Brain microvascular endothelial cell (primary cell): Measurements from ENCODE around the gene FZR1.
"Not testable (repeated sequence)": the region's sequence is repeated elsewhere in the genome, so short reads cannot be mapped to it uniquely, and the experiment has no call there.

Source experiments
- DNase-seq: peaks from one replicate; pipeline ENCODE4 v3.0.0-alpha.2; 2020
- H3K27ac ChIP-seq: fragments of 250-450 bp; sonication (Bioruptor Pico); 2 replicates; pipeline ENCODE4 v1.5.1; 2020; ENCODE audit warnings: mild to moderate bottlenecking, moderate library complexity
- H3K27me3 ChIP-seq: fragments of 250-450 bp; sonication (Bioruptor Pico); replicated peaks from 2 replicates; pipeline ENCODE4 v1.5.1; 2020; ENCODE audit warnings: mild to moderate bottlenecking
- H3K36me3 ChIP-seq: fragments of 250-450 bp; sonication (Bioruptor Pico); replicated peaks from 2 replicates; pipeline ENCODE4 v1.5.1; 2020; ENCODE audit warnings: mild to moderate bottlenecking
- H3K4me3 ChIP-seq: 2 replicates; pipeline ENCODE4 v1.5.1; 2011; ENCODE audit warnings: low read depth, mild to moderate bottlenecking, control low read depth, low read length, moderate library complexity
- CTCF ChIP-seq: IDR thresholded peaks from 2 replicates; pipeline ENCODE4 v1.5.1; 2011; ENCODE audit warnings: low read depth, mild to moderate bottlenecking, moderate library complexity, low read length, control low read depth, inconsistent platforms; ENCODE audit errors: missing control alignments
- in situ Hi-C: cut with HindIII; loops from 2 replicates; pipeline ENCODE4 v1.10.0; 2017; ENCODE audit warnings: low sequenced_read_pairs, low pct_ligation_motif_present

FZR1 gene

GRCh38 chr19:3528539-3529211 is 22.6 kb downstream of the FZR1 start:
- Histone ChIP-seq H3K4me3 (no peak overlapping the region), H3K36me3 (peaks cover 56% of the 10 kb centered on the region), H3K27me3 (no peaks in the 10 kb centered on the region), H3K27ac (no peak overlapping the region)
- no peak for DNase-seq
- TF ChIP-seq CTCF = no peak
- in situ Hi-C loops = no loop called here

GRCh38 chr19:3529299-3529698 is 23.2 kb downstream of the FZR1 start:
- H3K27me3 ChIP-seq, H3K4me3 ChIP-seq, H3K27ac ChIP-seq, in situ Hi-C loops, DNase-seq: not testable (repeated sequence)
- H3K36me3 ChIP-seq = peaks cover 56% of the 10 kb centered on the region

- H3K4me3 ChIP-seq = no peak overlapping the region
- in situ Hi-C loops = no loop called here
- H3K27me3 ChIP-seq = no peaks in the 10 kb centered on the region
- no peak for TF ChIP-seq CTCF
- peaks cover 57% of the 10 kb centered on the region for H3K36me3 ChIP-seq
- DNase-seq = no peak
- no peak overlapping the region for H3K27ac ChIP-seq
Measured at GRCh38 chr19:3530389-3530788, 24.3 kb downstream of the FZR1 start.

- Histone ChIP-seq H3K27me3 (no peaks in the 10 kb centered on the region), H3K36me3 (peaks cover 60% of the 10 kb centered on the region), H3K4me3 (no peak overlapping the region), H3K27ac (no peak overlapping the region)
- DNase-seq = no peak
- in situ Hi-C loops = no loop called here
- TF ChIP-seq CTCF = no peak
Measured at GRCh38 chr19:3531716-3532115, 25.6 kb downstream of the FZR1 start.

- Histone ChIP-seq H3K27ac (no peak overlapping the region), H3K36me3 (peaks cover 55% of the 10 kb centered on the region), H3K27me3 (no peaks in the 10 kb centered on the region), H3K4me3 (no peak overlapping the region)
- no peak for DNase-seq
- TF ChIP-seq CTCF = no peak
- in situ Hi-C loops = no loop called here
Measured at GRCh38 chr19:3532154-3532786, 26.2 kb downstream of the FZR1 start.

GRCh38 chr19:3533033-3533432 is 26.9 kb downstream of the FZR1 start:
- in situ Hi-C loops = no loop called here

More at GRCh38 chr19:3533033-3533432, 26.9 kb downstream of the FZR1 start:
- no peak overlapping the region for H3K27ac ChIP-seq
- TF ChIP-seq CTCF = no peak
- H3K27me3 ChIP-seq = no peaks in the 10 kb centered on the region
- H3K4me3 ChIP-seq = no peak overlapping the region
- DNase-seq = no peak
- H3K36me3 ChIP-seq = peaks cover 48% of the 10 kb centered on the region
